Medulla oblongata (tissue), 1 donor: ENCODE data around the gene BHMT.
"Not testable (repeated sequence)": the region's sequence is repeated elsewhere in the genome, so short reads cannot be mapped to it uniquely, and the experiment has no call there.

Experiments
- DNase-seq: peaks from one replicate; pipeline ENCODE4 v3.0.0-alpha.2; 2015; ENCODE audit errors: extremely low spot score

BHMT gene

GRCh38 chr5:79111960-79112702 is 522 bp downstream of the BHMT start:
- no peak for DNase-seq

GRCh38 chr5:79112703-79113058 is 1.1 kb downstream of the BHMT start:
- DNase-seq = no peak

DNA sequence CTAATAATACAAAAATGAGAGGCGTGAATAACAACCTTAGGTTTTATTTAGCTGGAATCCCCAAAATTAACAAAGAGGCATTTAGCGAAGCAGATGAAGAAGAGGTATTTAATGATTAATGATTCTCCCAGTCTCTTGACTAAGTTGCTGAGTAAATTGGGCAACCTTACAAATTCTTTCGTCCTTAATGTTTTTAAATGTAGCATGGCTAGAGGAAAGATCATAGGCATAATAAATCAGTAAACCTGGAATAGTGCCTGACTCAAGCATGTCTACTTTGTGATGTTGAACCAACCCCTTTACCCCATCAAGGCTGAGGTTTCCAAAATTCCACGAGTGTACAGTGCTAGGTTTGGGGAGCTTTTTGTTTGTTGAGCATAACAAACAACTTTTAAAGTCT is 7.9 kb downstream of the BHMT start:
- no peak for DNase-seq

DNA sequence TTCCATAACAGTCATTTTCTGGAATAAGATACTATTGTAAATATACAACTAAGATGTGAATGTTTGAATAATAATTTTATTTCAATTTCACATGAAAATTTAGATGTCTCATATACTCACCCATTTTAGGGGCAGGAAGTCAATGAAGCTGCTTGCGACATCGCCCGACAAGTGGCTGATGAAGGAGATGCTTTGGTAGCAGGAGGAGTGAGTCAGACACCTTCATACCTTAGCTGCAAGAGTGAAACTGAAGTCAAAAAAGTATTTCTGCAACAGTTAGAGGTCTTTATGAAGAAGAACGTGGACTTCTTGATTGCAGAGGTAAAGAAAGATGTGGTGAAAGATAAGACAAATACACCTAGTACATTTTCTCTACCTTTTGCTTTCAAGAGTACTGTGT is 8.6 kb downstream of the BHMT start:
- no peak for DNase-seq

DNA sequence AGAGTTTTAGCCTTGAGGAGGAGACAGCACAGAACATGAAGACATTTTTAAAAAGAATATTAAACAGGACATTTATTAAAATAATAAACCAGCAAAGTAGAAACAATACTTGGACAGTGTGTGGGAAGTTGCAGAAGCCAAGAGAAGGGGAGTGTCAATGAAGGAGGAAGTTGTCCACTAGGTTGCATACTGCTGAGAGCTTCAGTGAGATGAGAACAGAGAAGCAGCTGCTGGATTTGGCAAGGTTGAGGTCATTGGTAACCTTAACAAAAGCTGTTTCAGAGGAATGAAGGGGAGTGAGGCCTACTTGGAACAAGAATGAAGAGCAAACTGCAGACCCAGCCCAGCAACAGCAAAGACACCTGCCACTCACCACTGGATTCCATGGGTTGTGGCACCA is 11.4 kb downstream of the BHMT start:
- no peak for DNase-seq

- DNase-seq = no peak
Observed at GRCh38 chr5:79124607-79125006, 13.0 kb downstream of the BHMT start.

- DNase-seq = no peak
Observed at GRCh38 chr5:79130781-79131180, 19.2 kb downstream of the BHMT start.

- DNase-seq = peak; percentile 58
Observed at GRCh38 chr5:79133121-79133656, 21.6 kb downstream of the BHMT start.

DNA sequence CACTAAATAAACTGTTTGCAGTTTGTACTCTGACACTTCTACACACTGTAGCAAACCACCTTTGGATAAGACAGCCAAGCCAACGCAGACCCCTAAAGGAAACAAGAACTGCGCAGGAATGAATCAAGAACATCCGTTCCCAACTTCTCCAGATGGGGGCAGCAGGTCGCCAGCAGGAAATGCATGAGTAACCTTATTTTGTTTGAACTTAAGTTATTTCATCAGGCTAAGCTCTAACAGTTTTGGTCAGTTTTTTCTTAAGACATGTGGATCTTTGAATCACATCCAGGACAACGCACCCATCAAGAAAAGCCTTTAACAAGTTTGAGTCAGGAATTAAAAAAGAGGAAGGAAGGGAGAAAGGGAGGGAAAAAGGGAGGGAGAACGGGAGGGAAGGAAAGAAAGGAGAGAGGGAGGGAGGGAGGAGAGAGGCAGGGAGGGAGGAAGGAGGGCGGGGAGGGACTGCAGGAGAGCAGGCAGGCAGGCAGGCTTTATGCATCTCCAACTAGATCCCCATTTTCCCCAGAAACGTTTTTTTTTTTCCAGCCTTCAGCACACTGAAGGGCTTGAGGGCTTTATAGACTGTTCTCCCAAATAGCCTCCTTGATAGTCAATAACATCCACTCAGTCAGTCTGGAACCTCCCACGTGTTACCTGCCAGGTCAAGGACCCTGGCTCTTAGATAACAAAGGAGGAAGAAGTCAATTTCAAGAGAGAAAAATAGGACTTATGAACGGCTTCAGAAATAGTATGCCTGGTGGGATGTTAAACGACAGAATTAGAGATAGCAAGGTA is 22.2 kb downstream of the BHMT start:
- DNase-seq = peak; percentile 82

DNA sequence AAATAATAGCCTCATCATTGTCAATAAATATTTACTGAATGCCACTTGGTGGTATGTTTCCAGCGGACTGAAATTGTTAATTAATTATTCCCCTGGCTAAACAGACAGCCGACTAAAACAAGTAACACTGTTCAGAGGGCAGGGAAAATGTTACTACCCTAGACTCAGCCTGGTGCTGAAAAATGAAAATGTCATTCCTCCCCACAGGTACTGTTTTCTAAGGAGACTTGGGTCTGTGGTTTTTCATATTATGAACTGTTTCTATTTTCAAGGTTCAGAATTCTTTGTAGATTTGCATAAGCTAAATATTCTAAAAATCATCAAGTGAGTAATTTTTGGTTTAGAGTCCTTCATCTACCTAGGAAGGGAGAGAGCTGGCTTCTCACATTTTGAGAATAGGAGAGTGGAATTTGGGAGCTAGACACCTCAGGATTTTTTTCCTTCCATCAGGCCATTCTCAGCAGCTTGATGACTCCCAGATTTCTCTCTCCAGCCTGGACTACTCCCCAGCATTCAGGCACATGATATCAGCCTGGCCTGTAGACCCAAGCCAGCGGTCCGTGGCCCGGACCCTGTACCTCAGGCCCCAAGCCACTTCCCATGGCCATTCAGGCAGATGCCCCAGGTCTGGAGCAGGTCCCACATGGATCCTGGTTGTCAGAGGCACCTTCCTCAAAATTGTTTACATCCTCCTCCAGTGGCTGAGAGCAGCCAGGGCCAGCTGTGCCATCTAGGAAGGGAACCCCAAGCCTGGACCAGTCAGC is 24.4 kb downstream of the BHMT start:
- no peak for DNase-seq

DNA sequence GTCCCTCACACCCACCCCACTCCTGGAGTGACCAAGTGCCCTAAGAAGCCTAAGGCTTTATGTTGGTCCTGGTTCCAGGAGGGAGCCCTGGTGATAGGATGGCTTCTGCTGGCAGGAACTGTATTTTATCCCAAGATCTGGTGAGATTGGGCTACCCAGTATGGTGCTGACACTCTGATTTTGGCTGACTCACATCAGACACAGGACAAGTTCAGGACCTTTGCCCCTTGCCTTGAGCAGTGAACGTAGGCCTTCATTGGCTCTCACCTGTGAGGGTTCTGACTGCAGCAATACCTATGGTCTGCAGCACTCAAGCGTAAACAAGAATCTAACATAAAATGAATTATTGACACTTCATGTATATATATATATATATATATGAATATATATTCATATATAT is 25.0 kb downstream of the BHMT start:
- DNase-seq = no peak

DNA sequence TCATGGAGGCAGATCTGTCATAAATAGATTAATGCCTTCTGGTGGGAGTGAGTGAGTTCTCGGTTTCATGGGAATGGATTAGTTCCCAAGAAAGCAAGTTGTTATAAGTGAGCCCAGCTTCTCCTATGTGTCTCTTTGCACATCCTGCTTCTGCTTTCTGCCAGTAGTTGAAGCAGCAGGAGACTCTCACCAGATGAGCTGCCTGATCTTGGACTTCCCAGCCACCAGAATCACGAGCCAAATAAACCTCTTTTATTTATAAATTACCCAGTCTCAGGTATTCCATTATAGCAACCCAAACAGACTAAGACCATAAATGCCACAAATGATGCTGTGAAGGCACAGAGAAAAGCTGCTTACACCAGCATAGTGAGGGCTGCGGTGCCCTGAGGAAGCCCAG is 28.9 kb downstream of the BHMT start:
- DNase-seq = no peak

DNA sequence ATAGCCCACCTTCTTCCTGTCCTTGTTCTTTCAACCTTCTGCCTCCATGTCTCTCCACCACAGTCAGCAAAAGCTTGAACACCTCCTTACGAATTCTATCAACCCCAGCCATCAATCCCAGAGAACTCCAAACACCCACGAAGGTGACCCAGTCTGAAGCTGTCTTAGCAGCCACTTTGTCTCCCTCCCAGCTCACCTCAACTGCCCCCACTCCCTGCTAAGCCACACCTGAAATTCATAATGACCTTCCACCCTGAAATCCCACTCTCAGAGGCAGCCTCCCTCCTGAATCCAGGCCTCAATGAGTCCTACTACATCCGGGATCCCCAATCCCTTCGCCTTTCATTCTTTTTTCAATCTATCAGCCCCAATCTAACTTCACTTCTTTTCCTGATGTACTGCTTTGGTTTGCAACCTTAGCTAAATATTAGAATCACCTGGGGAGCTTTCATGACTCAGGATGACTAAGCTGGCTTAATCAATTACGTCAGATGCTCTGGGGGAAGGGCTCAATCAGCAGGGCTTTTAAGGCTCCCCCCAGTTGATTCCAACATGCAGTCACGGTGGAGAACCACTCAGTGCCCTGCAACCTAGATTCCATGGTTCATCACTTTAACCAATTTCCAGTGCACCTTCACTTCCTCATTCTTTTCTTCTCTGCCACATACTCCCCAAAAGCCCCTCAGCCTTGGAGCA is 32.2 kb downstream of the BHMT start:
- DNase-seq = no peak

GRCh38 chr5:79147076-79147475 is 35.5 kb downstream of the BHMT start:
- DNase-seq = no peak

GRCh38 chr5:79149433-79149832 is 37.8 kb downstream of the BHMT start:
- DNase-seq = no peak

- no peak for DNase-seq
Observed at GRCh38 chr5:79151942-79152671, 40.5 kb downstream of the BHMT start.

- DNase-seq = no peak
Observed at GRCh38 chr5:79157305-79157704, 45.7 kb downstream of the BHMT start.

- not testable (repeated sequence) for DNase-seq
Observed at GRCh38 chr5:79161647-79162046, 50.0 kb downstream of the BHMT start.

- no peak for DNase-seq
Observed at GRCh38 chr5:79168031-79168430, 56.4 kb downstream of the BHMT start.

- DNase-seq = no peak
Observed at GRCh38 chr5:79170661-79171060, 59.1 kb downstream of the BHMT start.

DNA sequence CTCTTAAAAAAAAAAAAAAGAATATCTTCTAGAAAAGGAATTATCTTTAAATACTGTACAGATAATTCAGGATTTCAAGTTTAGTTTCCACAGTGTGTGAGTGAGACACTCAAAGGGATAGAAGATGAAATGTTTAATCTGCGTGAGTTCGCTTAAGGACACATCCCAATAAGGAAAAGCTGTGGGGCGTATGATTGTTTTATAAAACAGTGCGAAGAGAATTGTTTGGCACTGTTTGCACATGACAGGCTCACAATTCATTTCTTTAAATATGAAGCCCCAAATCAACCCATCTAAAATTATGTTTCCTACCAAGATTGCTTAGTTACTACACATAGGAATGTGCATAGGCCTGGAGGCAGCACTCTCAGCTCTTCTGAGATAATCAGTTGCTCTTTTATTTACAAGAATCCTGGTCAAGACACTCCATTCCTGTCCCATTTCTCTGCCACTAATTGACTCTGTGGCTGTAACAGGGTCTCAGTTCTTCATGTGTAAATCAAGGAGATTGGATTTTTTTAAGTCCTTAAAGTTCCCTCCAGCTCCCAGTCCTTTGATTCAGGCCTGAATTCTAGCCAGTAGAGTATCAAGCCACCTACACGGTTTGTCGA is 60.1 kb downstream of the BHMT start:
- DNase-seq = no peak
